Uterus (tissue), 4 donors: Measurements from ENCODE around the gene PPM1A. TPM values are rescaled to one million over a fixed set of nuclear protein-coding genes. Genes with fewer than 3 reads are reported as not detected.
A peak's percentile ranks its signal among the peaks of the same experiment; 100 is the strongest.

Source experiments
- DNase-seq, 2 donors: peaks; one replicate each; pipeline ENCODE4 v3.0.0-alpha.2; 2019 to 2020
- H3K27ac ChIP-seq, 2 donors: fragments of 200-600 bp; sonication (generic); 1 replicate in 1 of 2; 2 replicates in 1 of 2; pipeline ENCODE4 v1.5.1; 2016 to 2018
- H3K27me3 ChIP-seq, 2 donors: fragments of 200-600 bp; sonication (generic); one replicate each; pipeline ENCODE4 v1.5.1; 2018 to 2019; ENCODE audit warnings: control low read depth in 1 of 2
- H3K36me3 ChIP-seq, 2 donors: fragments of 200-600 bp; sonication (generic); one replicate each; pipeline ENCODE4 v1.5.1; 2019; ENCODE audit warnings: control low read depth in 1 of 2
- H3K4me1 ChIP-seq, 2 donors: fragments of 200-600 bp; sonication (generic); one replicate each; pipeline ENCODE4 v1.5.1; 2018 to 2019; ENCODE audit warnings: control low read depth in 1 of 2
- H3K4me3 ChIP-seq, 2 donors: fragments of 200-600 bp; sonication (generic); 1 replicate in 1 of 2; 2 replicates in 1 of 2; pipeline ENCODE4 v1.5.1; 2018 to 2019; ENCODE audit warnings: mild to moderate bottlenecking in 1 of 2
- H3K9me3 ChIP-seq, 2 donors: fragments of 200-600 bp; sonication (generic); one replicate each; pipeline ENCODE4 v1.5.1; 2019; ENCODE audit warnings: control low read depth in 1 of 2
- POLR2A ChIP-seq, 2 donors: fragments of 450-650 bp; IDR thresholded peaks; one replicate each; pipeline ENCODE4 v1.6.1; 2016; ENCODE audit warnings: antibody characterized with exemption in 2 of 2, mild to moderate bottlenecking in 1 of 2, moderate library complexity in 1 of 2
- intact Hi-C: fragments of 100-400 bp; cut with DNase I; formaldehyde crosslinking; loops from one replicate; pipeline ENCODE4 v1.15.1; 2023; ENCODE audit warnings: low total_unique reads
- total RNA-seq, 4 donors: library from RNA; depleted of rRNA in 3 of 4; stranded (reverse); fragments of >200 nt in 3 of 4; gene quantifications; one replicate each; pipeline versions ENCODE4 v1.1.0 to v1.2.4, GENCODE V29; 2014 to 2023
- TF ChIP-seq, protein P1 (sequence below), 4 experiments: fragments of 200-600 bp in 2 of 4; fragments of 450-650 bp in 2 of 4; sonication (generic) in 2 of 4; IDR thresholded peaks; one replicate each; pipeline ENCODE4 v1.5.1; 2016 to 2019; ENCODE audit warnings: antibody characterized with exemption in 4 of 4, mild to moderate bottlenecking in 2 of 4, moderate library complexity in 1 of 4
- donor health status: DM: yes; HTN: yes; CAD: no.

PPM1A gene
- total RNA-seq, 4 donors from 2014 or later, result 32.0 to 77.1 (median 52.8) TPM

DNA sequence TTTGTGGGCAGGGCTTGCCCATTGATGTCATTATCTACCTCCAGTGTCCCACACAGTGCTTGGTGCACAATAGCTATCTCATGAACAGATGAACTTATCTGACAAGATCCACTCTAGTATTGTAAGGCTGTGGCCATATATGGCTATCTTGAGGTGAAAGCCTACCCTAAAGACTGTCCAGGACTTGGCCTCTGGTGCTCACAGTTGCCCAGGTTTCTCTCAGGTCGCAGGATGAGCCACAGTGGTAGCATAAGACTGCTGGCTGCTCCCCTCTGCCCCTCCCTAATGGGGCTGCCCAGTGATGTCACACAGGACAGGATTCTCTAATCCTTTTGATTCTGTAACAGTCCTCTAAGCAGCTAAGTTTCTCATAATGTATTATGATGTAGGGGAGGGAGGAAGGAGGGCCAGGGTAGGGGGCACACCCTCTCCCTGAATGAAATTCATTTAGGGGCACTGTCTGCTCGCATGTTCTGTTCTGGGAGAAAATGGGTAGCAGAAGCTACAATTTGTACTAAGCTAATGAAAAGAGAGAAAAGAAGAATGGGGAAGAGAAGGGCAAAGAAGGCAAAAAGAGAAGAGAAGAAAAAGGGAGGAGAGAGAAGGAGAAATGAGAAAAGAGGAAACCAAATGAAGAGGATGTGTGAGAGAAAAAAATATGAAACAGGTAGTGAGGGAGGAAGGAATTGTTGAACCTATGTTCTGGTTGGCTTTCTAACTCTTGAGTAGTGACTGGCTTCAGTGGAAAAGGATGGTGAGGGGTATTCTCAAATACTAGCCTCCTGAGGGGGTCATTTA lies 3.4 kb upstream of the PPM1A start:
- DNase-seq, result no peak
- no peak overlapping the region for H3K27ac ChIP-seq
- no peaks in the 10 kb centered on the region for H3K36me3 ChIP-seq
- no peaks in the 10 kb centered on the region for H3K9me3 ChIP-seq
- H3K27me3 ChIP-seq, result no peaks in the 10 kb centered on the region
- intact Hi-C loops, result no loop called here
- TF ChIP-seq, protein P1, sequence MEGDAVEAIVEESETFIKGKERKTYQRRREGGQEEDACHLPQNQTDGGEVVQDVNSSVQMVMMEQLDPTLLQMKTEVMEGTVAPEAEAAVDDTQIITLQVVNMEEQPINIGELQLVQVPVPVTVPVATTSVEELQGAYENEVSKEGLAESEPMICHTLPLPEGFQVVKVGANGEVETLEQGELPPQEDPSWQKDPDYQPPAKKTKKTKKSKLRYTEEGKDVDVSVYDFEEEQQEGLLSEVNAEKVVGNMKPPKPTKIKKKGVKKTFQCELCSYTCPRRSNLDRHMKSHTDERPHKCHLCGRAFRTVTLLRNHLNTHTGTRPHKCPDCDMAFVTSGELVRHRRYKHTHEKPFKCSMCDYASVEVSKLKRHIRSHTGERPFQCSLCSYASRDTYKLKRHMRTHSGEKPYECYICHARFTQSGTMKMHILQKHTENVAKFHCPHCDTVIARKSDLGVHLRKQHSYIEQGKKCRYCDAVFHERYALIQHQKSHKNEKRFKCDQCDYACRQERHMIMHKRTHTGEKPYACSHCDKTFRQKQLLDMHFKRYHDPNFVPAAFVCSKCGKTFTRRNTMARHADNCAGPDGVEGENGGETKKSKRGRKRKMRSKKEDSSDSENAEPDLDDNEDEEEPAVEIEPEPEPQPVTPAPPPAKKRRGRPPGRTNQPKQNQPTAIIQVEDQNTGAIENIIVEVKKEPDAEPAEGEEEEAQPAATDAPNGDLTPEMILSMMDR (IDR thresholded peaks at IDR 0.05), result no peak
- no peak for TF ChIP-seq POLR2A (IDR thresholded peaks at IDR 0.05)
- H3K4me3 ChIP-seq, result no peak overlapping the region
- H3K4me1 ChIP-seq, result no peaks in the 10 kb centered on the region

- Histone ChIP-seq H3K36me3 (no peaks in the 10 kb centered on the region), H3K4me3 (peak overlapping the region; percentile 96 to 97), H3K9me3 (no peaks in the 10 kb centered on the region), H3K27me3 (no peaks in the 10 kb centered on the region), H3K4me1 (no peaks in the 10 kb centered on the region), H3K27ac (peak overlapping the region; percentile 99 to 100)
- peak; percentile 85 to 94 for DNase-seq
- TF ChIP-seq, protein P1 (IDR thresholded peaks at IDR 0.05), result no peak
- TF ChIP-seq POLR2A (IDR thresholded peaks at IDR 0.05), result peak; percentile 49 to 51
- intact Hi-C loops, result no loop called here
Measured at GRCh38 chr14:60247994-60248696, 876 bp upstream of the PPM1A start.

DNA sequence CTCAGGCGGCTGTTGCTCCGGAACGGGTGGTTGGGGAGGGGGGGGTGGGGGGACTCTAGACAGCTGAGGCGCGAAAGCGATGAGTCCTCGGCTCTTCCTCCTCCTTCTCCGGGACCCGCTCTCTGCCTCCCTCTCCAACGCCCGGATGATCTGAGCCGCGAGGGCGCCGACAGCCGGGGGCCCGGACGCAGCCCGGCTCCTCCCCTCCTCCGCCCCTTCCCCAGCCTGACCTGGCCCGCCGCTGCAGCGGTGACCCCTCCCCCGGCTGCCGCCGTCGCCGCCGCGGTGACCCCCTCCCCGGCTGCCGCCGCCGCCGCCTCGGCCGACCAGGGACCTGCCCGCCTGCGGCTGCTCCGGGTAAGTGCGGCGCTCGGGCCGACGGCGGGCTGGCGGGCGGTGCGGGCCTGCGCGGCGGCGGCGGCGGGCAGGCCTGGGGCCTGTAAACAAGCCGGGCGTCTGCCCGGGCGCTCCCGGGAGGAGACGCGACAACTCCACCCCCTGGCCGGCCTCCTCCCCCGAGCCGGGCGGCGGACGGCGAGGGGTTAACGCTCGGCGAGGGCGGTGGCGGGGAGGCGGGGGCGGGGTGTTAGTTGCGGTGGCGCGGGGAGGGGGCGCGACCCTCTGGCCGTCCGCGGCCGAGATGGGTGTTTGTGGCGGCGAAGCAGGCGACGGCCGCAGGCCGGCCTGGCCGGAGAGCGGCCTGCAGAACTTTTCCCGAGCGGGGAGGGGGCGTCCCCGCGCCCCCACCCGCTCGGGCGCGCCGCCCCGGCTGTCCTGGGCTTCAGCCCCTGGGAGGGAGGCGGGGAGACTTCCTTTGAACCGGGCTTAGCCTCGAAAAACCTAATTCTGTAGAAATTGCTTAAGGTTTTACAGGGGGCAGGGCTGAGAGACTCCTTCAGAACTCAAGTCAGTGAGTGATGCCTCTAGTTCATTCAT lies 568 bp downstream of the PPM1A start:
- Histone ChIP-seq H3K4me1 (no peaks in the 10 kb centered on the region), H3K4me3 (peak overlapping the region; percentile 96 to 97), H3K9me3 (no peaks in the 10 kb centered on the region), H3K36me3 (no peaks in the 10 kb centered on the region), H3K27ac (peak overlapping the region; percentile 99 to 100), H3K27me3 (no peaks in the 10 kb centered on the region)
- peak; percentile 52 to 67 for DNase-seq
- intact Hi-C loops, result no loop called here
- peak in 1 of 2 donors; percentile 24 for TF ChIP-seq POLR2A (IDR thresholded peaks at IDR 0.05)
- TF ChIP-seq, protein P1 (IDR thresholded peaks at IDR 0.05), result peak in 1 of 4 experiments; percentile 12

DNA sequence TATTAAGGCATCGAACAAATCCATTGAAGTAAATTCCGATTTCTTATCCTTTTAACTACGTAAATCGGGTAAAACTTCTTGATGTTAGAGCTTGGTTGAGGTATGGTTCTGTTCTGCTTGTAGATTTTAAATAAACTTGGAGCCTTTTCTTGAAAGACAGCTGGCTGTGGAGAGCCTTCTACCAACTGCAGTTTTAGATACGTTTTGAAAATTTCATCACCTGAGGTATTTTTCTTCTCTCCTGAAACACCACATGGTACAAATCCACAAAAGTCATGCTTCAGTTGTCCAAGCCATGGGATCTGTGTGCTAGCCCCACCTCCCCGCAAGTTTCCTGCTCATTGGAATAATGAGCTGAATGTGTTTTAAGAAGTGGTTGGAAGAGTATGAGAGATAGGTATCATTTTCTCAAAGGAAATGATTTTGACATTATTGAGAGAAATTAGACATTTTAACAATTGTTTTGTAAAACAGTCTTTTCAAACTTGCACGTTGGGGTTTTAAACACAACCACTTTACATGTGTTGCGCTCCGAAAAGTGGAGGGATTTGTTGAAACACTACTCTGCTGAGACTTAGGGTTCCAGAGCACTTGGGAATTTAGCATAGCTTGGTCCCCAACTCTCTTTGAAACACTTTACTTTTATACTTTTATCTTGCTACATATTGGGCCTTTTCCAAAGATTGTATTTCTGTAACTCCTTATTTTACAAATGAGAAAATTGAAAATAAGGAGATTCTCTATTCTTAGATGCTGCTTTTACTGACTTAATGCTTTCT lies 1.4 kb downstream of the PPM1A start:
- intact Hi-C loops, result no loop called here
- Histone ChIP-seq H3K9me3 (no peaks in the 10 kb centered on the region), H3K27ac (peak overlapping the region; percentile 99 to 100), H3K36me3 (no peaks in the 10 kb centered on the region), H3K4me1 (no peaks in the 10 kb centered on the region), H3K4me3 (peak overlapping the region; percentile 96 to 97), H3K27me3 (no peaks in the 10 kb centered on the region)
- no peak for DNase-seq
- TF ChIP-seq POLR2A (IDR thresholded peaks at IDR 0.05), result no peak
- TF ChIP-seq, protein P1 (IDR thresholded peaks at IDR 0.05), result no peak
